NCI-H69 (cell line): ENCODE measurements around the gene ANKRD9.

ENCODE experiments used
- DNase-seq: peaks from one replicate; lab custom pipeline; 2025; lab: John Stamatoyannopoulos, UW

Gene ANKRD9

DNA sequence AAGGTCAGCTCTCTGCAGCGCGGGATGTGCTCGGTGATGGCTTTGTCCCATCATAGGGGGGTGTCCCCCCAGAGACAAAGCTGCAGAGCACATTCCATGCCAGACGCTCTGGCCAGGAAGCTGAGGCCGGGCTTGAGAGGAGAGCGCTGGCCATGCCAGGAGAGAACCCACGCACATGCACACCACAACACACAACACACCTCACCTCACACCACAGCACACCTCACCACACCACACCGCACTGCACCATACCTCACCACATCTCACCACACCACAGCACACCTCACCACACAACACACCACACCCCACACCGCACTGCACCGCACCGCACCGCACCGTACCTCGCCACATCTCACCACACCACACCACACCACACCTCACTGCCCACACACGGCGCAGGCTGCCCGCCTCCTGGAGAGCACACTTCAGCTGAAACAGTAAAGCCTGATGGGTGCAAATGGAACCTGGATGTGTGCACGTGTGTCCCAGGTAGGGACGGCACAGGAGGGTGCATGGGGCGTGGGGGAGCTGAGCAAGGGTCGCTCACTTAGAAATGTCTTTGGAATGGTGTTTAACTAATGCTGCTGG lies 10.8 kb downstream of the ANKRD9 start:
- no peak for DNase-seq

- DNase-seq = no peak
These were observed 11.4 kb downstream of the ANKRD9 start for GRCh38 chr14:102497998-102498677.

GRCh38 chr14:102496958-102497744 lies 12.4 kb downstream of the ANKRD9 start:
- DNase-seq = no peak

DNA sequence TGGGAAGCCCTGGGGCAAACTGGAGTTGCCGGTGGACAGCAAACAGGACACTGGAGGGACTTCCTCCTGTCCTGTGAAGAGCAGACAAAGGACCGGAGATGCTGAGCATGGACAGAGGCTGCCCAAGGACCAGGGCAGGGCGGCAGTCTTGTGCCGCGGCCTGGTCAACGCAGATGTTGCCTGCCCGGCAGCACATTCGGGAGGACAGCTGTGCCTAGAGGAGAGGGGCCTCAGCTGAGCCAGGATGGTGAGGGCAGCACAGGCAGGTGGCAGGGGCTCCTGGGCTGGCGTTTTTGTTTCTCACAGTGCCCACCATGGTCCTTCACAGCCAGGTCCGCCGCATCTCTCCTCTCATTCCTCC lies 13.3 kb downstream of the ANKRD9 start:
- no peak for DNase-seq

DNA sequence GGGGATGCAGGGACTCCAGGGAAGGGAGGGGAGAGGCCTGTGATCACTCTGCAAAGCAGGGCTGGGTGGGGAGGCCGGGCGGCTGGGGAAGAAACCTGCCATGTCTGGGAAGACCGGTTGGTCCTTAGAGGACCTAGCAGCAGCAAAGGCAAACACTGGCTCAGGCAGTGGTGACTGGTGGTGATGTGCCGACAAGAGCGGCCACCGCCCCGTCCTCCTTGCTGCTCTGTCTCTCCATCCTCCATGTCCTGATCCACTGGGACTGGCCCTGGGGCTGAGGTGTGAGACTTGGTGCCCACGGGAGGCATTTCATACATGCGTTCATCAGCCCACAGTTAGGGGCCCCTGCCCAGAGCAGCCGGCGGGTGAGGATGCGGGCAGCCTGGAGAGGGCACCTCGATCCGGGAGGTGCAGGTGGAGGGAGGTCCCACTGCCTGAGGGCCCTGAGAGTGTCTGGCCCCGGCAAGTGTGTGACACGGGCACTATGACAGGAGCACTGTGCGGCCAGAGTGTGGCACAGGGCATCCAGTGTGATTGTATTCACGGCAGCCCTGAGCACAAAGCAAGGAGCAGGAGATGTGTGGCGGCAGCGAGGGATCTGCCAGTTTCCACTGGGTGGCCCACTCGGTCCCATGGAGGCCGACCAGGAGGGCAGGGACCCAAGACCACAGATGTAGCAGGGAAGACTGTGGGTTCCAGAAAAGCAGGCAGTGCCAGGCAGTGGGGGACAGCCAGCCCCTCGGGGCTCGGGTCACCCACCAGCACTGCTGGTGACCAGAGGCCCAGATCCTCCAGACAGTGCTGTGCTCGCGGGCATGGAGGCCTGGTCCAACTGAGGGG lies 13.9 kb downstream of the ANKRD9 start:
- DNase-seq = no peak

DNA sequence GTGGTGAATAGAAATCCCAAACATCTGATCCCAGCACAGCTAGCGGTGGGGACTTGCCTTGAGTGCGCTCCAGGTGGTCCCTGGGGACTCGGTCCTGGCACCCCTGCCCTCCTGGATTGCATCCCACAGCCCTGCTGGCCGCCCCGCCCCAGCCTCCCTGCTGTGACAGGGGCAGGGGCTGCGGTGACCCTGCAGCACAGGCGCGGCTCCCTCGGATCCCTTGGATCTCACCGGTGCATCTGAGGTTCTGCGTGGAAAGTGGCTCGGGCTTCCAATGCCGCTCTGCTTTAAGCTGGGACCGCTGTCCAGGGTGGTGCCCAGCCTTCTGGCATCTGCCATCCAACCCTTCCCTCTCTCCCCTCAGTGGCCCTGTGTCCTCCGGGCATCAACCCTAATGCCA lies 16.0 kb downstream of the ANKRD9 start:
- no peak for DNase-seq

DNA sequence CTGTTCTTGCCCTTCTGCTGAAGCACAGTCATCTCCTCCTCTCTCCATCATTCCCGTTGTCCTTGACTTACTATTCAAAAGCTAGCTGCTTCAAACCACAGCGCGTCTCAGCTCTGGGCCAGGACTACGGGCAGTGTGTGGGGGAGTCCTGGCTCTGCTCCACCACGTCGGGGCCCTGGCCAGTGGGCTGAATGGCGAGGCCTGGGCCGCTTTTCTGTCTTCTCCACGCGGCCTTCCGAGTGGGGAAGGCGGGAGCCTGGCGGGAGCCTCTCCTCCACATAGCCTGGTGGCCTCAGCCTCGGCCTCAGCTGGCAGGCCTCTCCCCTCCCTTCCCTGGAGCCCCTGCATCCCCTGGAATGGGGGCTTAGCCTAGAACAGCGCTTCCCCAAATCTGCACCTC lies 16.5 kb downstream of the ANKRD9 start:
- DNase-seq = no peak

DNA sequence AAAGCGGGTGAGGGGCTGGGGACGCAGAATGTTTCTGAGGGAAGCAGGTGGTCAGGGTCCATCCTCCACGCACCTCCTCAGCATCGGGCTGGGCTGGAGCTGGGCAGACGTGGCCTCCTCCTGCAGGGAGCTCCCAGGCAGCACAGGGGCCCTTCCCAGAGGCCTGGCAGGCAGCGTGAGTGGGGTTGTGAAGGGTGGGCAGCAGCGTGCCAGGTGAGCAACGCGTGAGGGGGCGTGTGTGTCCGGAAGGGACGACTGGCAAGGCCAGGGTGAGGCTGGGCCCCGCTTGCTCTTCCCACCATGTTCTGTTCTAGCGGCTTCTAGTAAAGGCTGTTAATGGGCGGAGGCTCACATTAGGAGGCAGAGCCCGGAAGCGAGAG lies 17.1 kb downstream of the ANKRD9 start:
- no peak for DNase-seq

DNA sequence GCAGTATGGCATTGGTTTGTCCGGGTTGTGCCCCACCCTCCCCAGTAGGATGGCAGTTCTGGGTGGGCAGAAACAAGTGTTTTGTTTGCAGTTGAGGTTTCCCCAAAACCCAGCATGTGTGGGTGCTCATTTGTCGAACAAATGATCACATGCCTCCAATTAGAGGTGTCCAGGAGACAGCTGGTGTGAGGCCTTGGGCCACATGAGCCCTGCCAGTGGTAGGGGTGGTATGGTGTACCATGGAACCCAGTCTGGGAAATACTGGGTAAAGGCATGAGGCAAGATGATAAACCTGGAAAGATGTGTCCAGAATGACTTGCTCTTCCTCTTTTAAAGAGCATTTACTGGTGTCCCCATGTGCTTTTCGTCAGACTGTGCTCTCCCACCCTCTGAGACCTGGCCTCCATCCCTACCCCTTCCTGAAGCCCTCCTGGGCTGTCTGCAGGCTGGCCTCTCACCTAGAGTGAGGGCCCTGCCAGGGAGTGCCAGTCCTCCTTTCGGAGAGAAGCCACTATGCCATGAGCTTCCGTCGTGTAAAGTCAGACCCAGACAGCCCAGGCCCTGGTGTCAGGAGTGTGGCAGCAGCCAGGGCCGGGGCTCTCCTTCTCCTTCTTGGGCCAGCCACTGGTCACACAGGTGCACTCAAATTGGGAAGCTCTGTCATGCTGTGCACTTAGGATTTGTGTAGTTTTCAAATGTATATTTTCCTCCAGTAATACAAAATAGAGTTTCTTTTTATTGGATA lies 17.6 kb downstream of the ANKRD9 start:
- DNase-seq = no peak

GRCh38 chr14:102491366-102491765 lies 18.2 kb downstream of the ANKRD9 start:
- DNase-seq = no peak

DNA sequence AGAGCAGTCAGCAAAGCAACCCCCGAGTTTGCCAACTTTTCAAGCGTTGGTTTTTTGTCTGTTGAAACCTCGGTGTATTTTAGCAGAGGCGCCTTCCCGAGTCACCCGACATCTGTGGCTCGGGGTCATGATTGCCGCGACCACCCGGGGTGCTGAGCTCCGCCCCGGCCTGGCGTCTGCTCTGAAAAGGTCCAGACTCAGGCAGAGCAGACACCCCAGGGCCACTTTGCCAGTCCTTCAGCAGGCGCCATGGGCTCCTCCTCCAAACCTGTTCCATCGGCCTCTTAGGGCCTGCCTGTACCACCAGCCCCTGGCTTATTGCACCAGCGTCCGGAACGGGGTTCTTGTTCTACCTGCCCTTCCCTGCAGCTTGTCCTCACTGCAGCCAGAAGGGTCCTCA lies 19.1 kb downstream of the ANKRD9 start:
- peak; percentile 28 for DNase-seq

GRCh38 chr14:102487204-102487577 lies 22.4 kb downstream of the ANKRD9 start:
- no peak for DNase-seq

DNA sequence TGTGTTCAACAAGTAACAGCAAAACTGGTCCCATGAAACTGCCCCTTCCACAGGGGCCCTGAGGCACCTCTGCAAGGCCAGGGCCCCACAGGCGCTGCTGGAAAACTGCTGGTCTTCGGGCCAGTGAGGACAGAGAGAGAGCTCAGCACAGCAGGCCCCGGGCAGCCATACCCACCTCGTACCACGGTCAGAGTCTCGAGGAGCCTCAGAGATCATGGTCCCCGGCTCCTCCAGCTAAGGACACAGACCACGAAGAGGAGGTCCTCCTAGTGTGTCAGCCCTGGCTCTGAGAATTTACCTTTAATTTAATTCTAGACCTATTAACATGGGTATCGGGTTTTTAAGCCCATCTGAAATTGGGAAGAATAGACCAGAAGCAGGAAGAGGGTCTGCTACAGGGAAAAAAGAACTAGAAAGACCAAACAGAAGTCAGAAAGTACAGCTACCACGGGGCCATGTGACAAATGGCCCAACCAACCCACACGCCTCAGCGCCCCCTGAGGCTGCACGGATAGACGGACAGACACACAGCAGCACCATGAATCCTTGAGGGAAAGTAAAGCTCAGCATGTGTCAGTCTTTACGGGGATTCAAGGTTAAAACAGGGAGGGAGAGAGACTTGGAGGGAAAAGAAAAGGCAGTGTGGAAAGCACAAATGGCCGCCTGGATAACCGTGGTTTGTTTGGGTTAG lies 22.9 kb downstream of the ANKRD9 start:
- DNase-seq = no peak

GRCh38 chr14:102485693-102486512 lies 23.7 kb downstream of the ANKRD9 start:
- no peak for DNase-seq

- DNase-seq = no peak
These were observed 25.3 kb downstream of the ANKRD9 start for GRCh38 chr14:102484316-102484715.

DNA sequence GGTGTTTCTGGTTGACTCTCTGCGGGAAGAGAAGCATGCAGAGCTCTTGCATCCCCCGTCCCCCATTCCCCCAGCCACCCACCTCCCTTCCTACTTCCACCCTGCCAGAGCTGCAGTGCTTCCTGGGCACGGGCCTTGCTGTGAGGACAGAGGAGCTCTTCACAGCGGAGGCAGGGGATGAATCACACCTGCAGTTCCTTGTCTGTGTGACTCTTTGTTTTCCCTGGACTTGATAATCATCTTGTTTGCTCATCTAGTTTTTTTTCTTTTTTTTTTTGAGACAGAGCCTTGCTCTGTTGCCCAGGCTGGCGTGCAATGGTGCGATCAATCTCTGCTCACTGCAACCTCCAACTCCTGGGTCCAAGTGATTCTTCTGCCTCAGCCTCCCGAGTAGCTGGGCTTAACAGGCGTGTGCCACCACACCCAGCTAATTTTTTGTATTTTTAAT lies 27.8 kb downstream of the ANKRD9 start:
- DNase-seq = peak; percentile 20

GRCh38 chr14:102481371-102481770 lies 28.2 kb downstream of the ANKRD9 start:
- DNase-seq = no peak

- peak; percentile 21 for DNase-seq
These were observed 29.8 kb downstream of the ANKRD9 start for GRCh38 chr14:102479777-102480176.

DNA sequence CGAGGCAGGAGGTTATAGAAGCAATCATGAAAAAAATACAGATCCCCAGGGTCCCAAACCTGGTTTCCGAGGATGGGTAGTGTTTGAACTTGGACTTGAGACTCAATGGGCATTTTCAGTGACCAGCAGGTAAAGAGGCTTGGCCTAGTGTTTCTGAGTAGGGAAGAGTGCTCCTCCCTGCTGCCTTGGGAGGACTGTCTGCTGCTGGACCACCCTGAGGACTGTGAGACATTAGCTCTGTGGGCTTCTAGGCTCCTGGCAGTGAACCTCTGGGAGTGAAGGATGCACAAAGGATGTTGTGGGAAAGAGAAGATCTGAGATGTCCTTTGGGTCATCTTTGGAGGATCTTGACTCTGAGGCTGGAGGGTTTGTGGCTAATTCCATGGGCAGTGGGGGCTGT lies 30.5 kb downstream of the ANKRD9 start:
- DNase-seq = no peak

- no peak for DNase-seq
These were observed 34.6 kb downstream of the ANKRD9 start for GRCh38 chr14:102474934-102475333.
